K562 (cell line): Measurements from ENCODE around the gene SEC61A2. TPM values are rescaled to one million over a fixed set of nuclear protein-coding genes. Genes with fewer than 3 reads are reported as not detected.

ENCODE experiments used
- ATAC-seq: fragments of 200-7000 bp; cut with Tn5 transposase; 3 replicates; pipeline ENCODE4 v1.9.1; 2020; ENCODE audit warnings: moderate library complexity
- BruUV-seq: library from RNA; stranded (reverse); fragments of 400-500 nt; replicated peaks from 2 replicates; lab custom pipeline; 2021; lab: Mats Ljungman, UMichigan
- CTCF ChIA-PET: fragments of 300-600 bp; formaldehyde crosslinking; extraction: SDS; loops from one replicate; lab custom pipeline; 2021; ENCODE audit warnings: low intra/inter-chr PET ratio; lab: Yijun Ruan, JAX
- POLR2A ChIA-PET: fragments of 300-600, 350-650 bp; sonication (Branson Sonifier 250); formaldehyde crosslinking; extraction: SDS; loops from one replicate; lab custom pipeline; 2021; ENCODE audit warnings: antibody characterized with exemption, inconsistent platforms; lab: Yijun Ruan, JAX
- DNase-seq, 4 experiments: peaks; one replicate each; pipeline versions ENCODE4 v3.0.0 to v3.0.0-alpha.2; 2011 to 2018; ENCODE audit warnings: low spot score in 3 of 4, mixed read lengths in 3 of 4; ENCODE audit errors: extremely low read depth in 1 of 4
- FAIRE-seq: peaks from 2 replicates; lab custom pipeline; 2011; peaks lifted over from hg19 to GRCh38; lab: Jason Lieb, UNC
- H2AFZ ChIP-seq: 2 replicates; pipeline ENCODE4 v1.6.0; 2011; ENCODE audit warnings: low read depth, low read length, control low read depth, inconsistent platforms
- H3K27ac ChIP-seq: fragments of 200-600 bp; 3 replicates; pipeline ENCODE4 v1.8.0; 2011; ENCODE audit warnings: low read depth, mild to moderate bottlenecking, control low read depth, inconsistent platforms, low read length, moderate library complexity, mixed read lengths; ENCODE audit errors: extremely low read depth
- H3K27me3 ChIP-seq, 2 experiments: fragments of 300-600 bp in 1 of 2; 2 replicates in 1 of 2; 3 replicates in 1 of 2; pipeline versions ENCODE4 v1.6.0 to v1.8.0; 2011; ENCODE audit warnings: inconsistent platforms in 2 of 2, low read length in 2 of 2, mild to moderate bottlenecking in 1 of 2, mixed read lengths in 1 of 2, moderate library complexity in 1 of 2; ENCODE audit not compliant: control insufficient read depth in 2 of 2, insufficient read depth in 2 of 2
- H3K36me3 ChIP-seq: fragments of 300-600 bp; 3 replicates; pipeline ENCODE4 v1.8.0; 2011; ENCODE audit warnings: mild to moderate bottlenecking, low read length, inconsistent platforms; ENCODE audit not compliant: control insufficient read depth, insufficient read depth
- H3K4me1 ChIP-seq, 2 experiments: fragments of 200-600 bp in 1 of 2; replicated peaks in 1 of 2; 2 replicates in 1 of 2; 3 replicates in 1 of 2; pipeline versions ENCODE4 v1.5.1 to v1.8.0; 2011; ENCODE audit warnings: inconsistent platforms in 2 of 2, low read length in 2 of 2, mild to moderate bottlenecking in 1 of 2, mixed read lengths in 1 of 2, moderate library complexity in 1 of 2; ENCODE audit not compliant: control insufficient read depth in 2 of 2, insufficient read depth in 2 of 2
- H3K4me2 ChIP-seq: 2 replicates; pipeline ENCODE4 v1.6.1; 2011; ENCODE audit warnings: low read length, control low read depth, inconsistent platforms, mixed read lengths; ENCODE audit not compliant: insufficient read depth
- H3K4me3 ChIP-seq: fragments of 200-600 bp; sonication (generic), shearing (Covaris generic); 2 replicates; pipeline ENCODE4 v1.5.1; 2016; ENCODE audit warnings: control low read depth, inconsistent platforms
- H3K79me2 ChIP-seq: fragments of 200-600 bp; 3 replicates; pipeline ENCODE4 v1.8.0; 2011; ENCODE audit warnings: low read length, inconsistent platforms; ENCODE audit not compliant: control insufficient read depth, insufficient read depth
- H3K9ac ChIP-seq, 2 experiments: 2 replicates each; pipeline versions ENCODE4 v1.6.0 to v1.6.1; 2011; ENCODE audit warnings: low read depth in 2 of 2, low read length in 2 of 2, control low read depth in 1 of 2, inconsistent platforms in 1 of 2, mild to moderate bottlenecking in 1 of 2, mixed read lengths in 1 of 2; ENCODE audit not compliant: insufficient read depth in 1 of 2
- H3K9me1 ChIP-seq: one replicate; pipeline ENCODE4 v1.6.0; 2011; ENCODE audit warnings: inconsistent platforms, mild to moderate bottlenecking, low read length, moderate library complexity; ENCODE audit not compliant: control insufficient read depth, insufficient read depth
- H3K9me3 ChIP-seq: replicated peaks from 2 replicates; pipeline ENCODE4 v1.5.1; 2011; ENCODE audit warnings: low read depth, low read length, inconsistent platforms; ENCODE audit not compliant: control insufficient read depth, insufficient read depth
- H4K20me1 ChIP-seq: replicated peaks from 2 replicates; pipeline ENCODE4 v1.6.1; 2011; ENCODE audit warnings: low read length, inconsistent platforms, mixed read lengths; ENCODE audit not compliant: control insufficient read depth, insufficient read depth
- FIP1L1 ChIP-seq: fragments of 200-400 bp; formaldehyde crosslinking; IDR thresholded peaks from 2 replicates; pipeline ENCODE4 v1.6.1; 2018; ENCODE audit warnings: mild to moderate bottlenecking, low read depth, low read length; ENCODE audit not compliant: poor library complexity, severe bottlenecking
- KAT7 ChIP-seq: sonication (generic); formaldehyde crosslinking; IDR thresholded peaks from 2 replicates; pipeline ENCODE4 v1.8.0; 2022; ENCODE audit warnings: missing genetic modification reagents, mild to moderate bottlenecking, borderline replicate concordance
- KDM5B ChIP-seq: fragments of 200-600 bp; sonication (generic); IDR thresholded peaks from 2 replicates; pipeline ENCODE4 v1.6.1; 2012; ENCODE audit warnings: low read depth, mild to moderate bottlenecking, moderate library complexity, low read length, control low read depth, inconsistent platforms; ENCODE audit not compliant: insufficient replicate concordance
- MYNN ChIP-seq, 2 experiments: sonication (generic); formaldehyde crosslinking in 1 of 2; IDR thresholded peaks; 2 replicates each; pipeline versions ENCODE4 v1.5.0 to v1.6.1; 2016 to 2020; ENCODE audit warnings: antibody characterized with exemption in 1 of 2, missing genetic modification reagents in 1 of 2
- NCOA4 ChIP-seq: fragments of 450-650 bp; IDR thresholded peaks from 2 replicates; pipeline ENCODE4 v1.6.1; 2018; ENCODE audit warnings: mild to moderate bottlenecking; ENCODE audit not compliant: partially characterized antibody
- RBBP5 ChIP-seq: fragments of 200-600 bp; sonication (generic); IDR thresholded peaks from 2 replicates; pipeline ENCODE4 v1.6.1; 2012; ENCODE audit warnings: borderline replicate concordance, mild to moderate bottlenecking, low read length, control low read depth, inconsistent platforms; ENCODE audit not compliant: insufficient read depth, poor library complexity, severe bottlenecking
- SMAD2 ChIP-seq: fragments of 150-350 bp; IDR thresholded peaks from 2 replicates; pipeline ENCODE4 v1.6.1; 2014; ENCODE audit warnings: low read depth, mild to moderate bottlenecking, low read length
- TOE1 ChIP-seq, 2 experiments: fragments of 450-650 bp in 1 of 2; sonication (generic) in 1 of 2; formaldehyde crosslinking in 1 of 2; IDR thresholded peaks; 2 replicates each; pipeline versions ENCODE4 v1.7.1 to v1.8.0; 2016 to 2022; ENCODE audit warnings: borderline replicate concordance in 2 of 2, mild to moderate bottlenecking in 2 of 2, antibody characterized with exemption in 1 of 2, inconsistent platforms in 1 of 2, low read depth in 1 of 2, missing genetic modification reagents in 1 of 2, moderate library complexity in 1 of 2
- ZNF121 ChIP-seq: sonication (generic); formaldehyde crosslinking; conservative IDR thresholded peaks from 2 replicates; pipeline ENCODE4 v1.8.0; 2022; ENCODE audit warnings: missing genetic modification reagents
- ZNF408 ChIP-seq: fragments of 250-450 bp; sonication (Bioruptor Pico); IDR thresholded peaks from 2 replicates; pipeline ENCODE4 v1.4.0; 2020; ENCODE audit warnings: low read depth, mild to moderate bottlenecking, moderate library complexity
- WGBS: fragments of 100-300 bp; shearing (Covaris generic); methylation state at CpG from one replicate; pipeline ENCODE4 v1.1.6; 2016; ENCODE audit warnings: low coverage, mixed read lengths; ENCODE audit not compliant: insufficient coverage; ENCODE audit errors: missing lambda C conversion rate; 5-methylcytosine and 5-hydroxymethylcytosine counted together
- in situ Hi-C: fragments of 300-500 bp; cut with MboI; formaldehyde crosslinking; loops from 4 replicates; pipeline ENCODE4 v1.15.0; 2018; ENCODE audit warnings: inconsistent platforms, mixed read lengths
- intact Hi-C: fragments of 100-400 bp; cut with micrococcal nuclease; formaldehyde crosslinking; loops from 2 replicates; pipeline ENCODE4 v1.14.2; 2022
- polyA plus RNA-seq, 8 experiments: library from polyadenylated mRNA; depleted of rRNA in 4 of 8; stranded (reverse) in 5 of 8; unstranded in 3 of 8; fragments of >200 nt; fragmentation: Nextera tagmentation in 2 of 8; fragmentation: Illumina TruSeq in 1 of 8; extraction: Ambion mirVana in 2 of 8; extraction: Trizol in 1 of 8; gene quantifications; 2 replicates each; pipeline versions ENCODE4 v1.2.1 to v1.2.3, GENCODE V29; 2011 to 2014; ENCODE audit warnings: inconsistent platforms in 1 of 8, missing spikeins in 1 of 8
- total RNA-seq, 7 experiments: library from RNA; depleted of rRNA in 6 of 7; stranded (reverse); fragments of >200 nt in 6 of 7; fragmentation: Illumina TruSeq in 2 of 7; extraction: Trizol in 2 of 7; gene quantifications; 2 replicates each; pipeline versions ENCODE4 v1.2.1 to v1.2.3, GENCODE V29; 2011 to 2021; ENCODE audit warnings: low replicate concordance in 1 of 7
- TF ChIP-seq, protein P1 (sequence below): fragments of 450-650 bp; IDR thresholded peaks from 2 replicates; pipeline ENCODE4 v1.6.1; 2016
- TF ChIP-seq, protein P2 (sequence below): fragments of 450-650 bp; formaldehyde crosslinking; IDR thresholded peaks from 2 replicates; pipeline ENCODE4 v1.4.0; 2020; ENCODE audit warnings: mild to moderate bottlenecking, moderate library complexity

Gene SEC61A2
- total and polyA plus RNA-seq, 9 of the 15 experiments (the other 6 are each of a cell fraction or from before 2014, with no cell fraction given): 1.2 to 9.7 (median 3.9) TPM

GRCh38 chr10:12088919-12089318 lies 40.6 kb upstream of the SEC61A2 start:
- ATAC-seq (no peak), DNase-seq (no peak), FAIRE-seq (no peak)
- H3K4me2 ChIP-seq: no peak overlapping the region
- H3K9ac ChIP-seq: no peak overlapping the region; a peak in 1 of 4 replicates
- no peaks in the 10 kb centered on the region for H3K9me3 ChIP-seq
- in situ Hi-C loops: no loop called here
- H3K27ac ChIP-seq: no peak overlapping the region
- H2AFZ ChIP-seq: no peak overlapping the region
- peaks cover 10% of the 10 kb centered on the region; the same call in 2 of the 3 replicates for H3K36me3 ChIP-seq
- H3K9me1 ChIP-seq: no peaks in the 10 kb centered on the region
- CTCF ChIA-PET: no interaction called here
- intact Hi-C loops: no loop called here
- TF ChIP-seq MYNN (IDR thresholded peaks at IDR 0.05) (no peak), MYNN (CRISPR knock-in tag; IDR thresholded peaks at IDR 0.05) (no peak)
- peaks cover 0 to 3% of the 10 kb centered on the region in 2 experiments; a peak in 1 of 5 replicates for H3K4me1 ChIP-seq
- POLR2A ChIA-PET: interaction anchor here (0.7 kb wide), 1 partner anchor 191 kb away, joined by 3 read pairs; no protein-coding TSS in a partner anchor
- 75% methylated on average over 14 of the region's 14 CpGs for WGBS
- no TSS peak for BruUV-seq
- no peaks in the 10 kb centered on the region for H4K20me1 ChIP-seq
- no peaks in the 10 kb centered on the region for H3K27me3 ChIP-seq
- H3K4me3 ChIP-seq: no peak overlapping the region
- no peaks in the 10 kb centered on the region for H3K79me2 ChIP-seq

DNA sequence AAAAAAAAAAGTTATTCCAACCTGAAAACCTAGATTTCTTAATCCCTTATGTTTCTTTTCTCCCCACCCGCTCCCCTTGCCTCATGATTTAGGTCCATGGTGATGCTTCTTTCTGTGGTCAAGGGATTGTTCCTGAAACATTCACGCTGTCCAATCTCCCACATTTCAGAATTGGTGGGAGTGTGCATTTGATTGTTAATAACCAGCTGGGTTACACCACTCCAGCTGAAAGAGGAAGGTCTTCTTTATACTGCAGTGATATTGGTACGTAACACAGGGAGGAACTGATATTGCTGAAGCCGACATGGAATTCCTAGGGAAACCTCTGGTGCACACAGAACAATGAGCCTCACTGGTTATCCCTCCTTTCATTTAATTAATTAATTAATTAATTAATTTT lies 38.1 kb upstream of the SEC61A2 start:
- H2AFZ ChIP-seq: no peak overlapping the region
- peaks cover 10% of the 10 kb centered on the region; the same call in 2 of the 3 replicates for H3K36me3 ChIP-seq
- 90% methylated on average over 4 of the region's 4 CpGs for WGBS
- H3K4me1 ChIP-seq: peaks cover 0 to 3% of the 10 kb centered on the region in 2 experiments; a peak in 2 of 5 replicates
- H3K9me1 ChIP-seq: no peaks in the 10 kb centered on the region
- no peak overlapping the region for H3K4me3 ChIP-seq
- H3K4me2 ChIP-seq: no peak overlapping the region
- intact Hi-C loops (no loop called here), in situ Hi-C loops (no loop called here)
- H4K20me1 ChIP-seq: no peaks in the 10 kb centered on the region
- ATAC-seq (no peak), FAIRE-seq (no peak), DNase-seq (no peak)
- ChIA-PET CTCF (no interaction called here), POLR2A (interaction anchor here (0.6 kb wide), 1 partner anchor 15 kb away, joined by 3 read pairs; no protein-coding TSS in a partner anchor)
- BruUV-seq: no TSS peak
- H3K9ac ChIP-seq: no peak overlapping the region
- no peaks in the 10 kb centered on the region for H3K9me3 ChIP-seq
- H3K79me2 ChIP-seq: no peaks in the 10 kb centered on the region
- H3K27ac ChIP-seq: no peak overlapping the region
- H3K27me3 ChIP-seq: no peaks in the 10 kb centered on the region
- TF ChIP-seq, protein P1, sequence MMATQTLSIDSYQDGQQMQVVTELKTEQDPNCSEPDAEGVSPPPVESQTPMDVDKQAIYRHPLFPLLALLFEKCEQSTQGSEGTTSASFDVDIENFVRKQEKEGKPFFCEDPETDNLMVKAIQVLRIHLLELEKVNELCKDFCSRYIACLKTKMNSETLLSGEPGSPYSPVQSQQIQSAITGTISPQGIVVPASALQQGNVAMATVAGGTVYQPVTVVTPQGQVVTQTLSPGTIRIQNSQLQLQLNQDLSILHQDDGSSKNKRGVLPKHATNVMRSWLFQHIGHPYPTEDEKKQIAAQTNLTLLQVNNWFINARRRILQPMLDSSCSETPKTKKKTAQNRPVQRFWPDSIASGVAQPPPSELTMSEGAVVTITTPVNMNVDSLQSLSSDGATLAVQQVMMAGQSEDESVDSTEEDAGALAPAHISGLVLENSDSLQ: no peak
- TF ChIP-seq RBBP5: no peak
- TF ChIP-seq SMAD2: no peak
- TF ChIP-seq ZNF121: no peak
- TF ChIP-seq FIP1L1: no peak
- TF ChIP-seq TOE1 (IDR thresholded peaks at IDR 0.05; ENCODE audit: borderline replicate concordance): no peak
- no peak for TF ChIP-seq TOE1 (CRISPR knock-in tag; IDR thresholded peaks at IDR 0.05; ENCODE audit: borderline replicate concordance, low read depth)
- TF ChIP-seq KAT7 (CRISPR knock-in tag): no peak
- no peak for TF ChIP-seq KDM5B
- TF ChIP-seq, protein P2, sequence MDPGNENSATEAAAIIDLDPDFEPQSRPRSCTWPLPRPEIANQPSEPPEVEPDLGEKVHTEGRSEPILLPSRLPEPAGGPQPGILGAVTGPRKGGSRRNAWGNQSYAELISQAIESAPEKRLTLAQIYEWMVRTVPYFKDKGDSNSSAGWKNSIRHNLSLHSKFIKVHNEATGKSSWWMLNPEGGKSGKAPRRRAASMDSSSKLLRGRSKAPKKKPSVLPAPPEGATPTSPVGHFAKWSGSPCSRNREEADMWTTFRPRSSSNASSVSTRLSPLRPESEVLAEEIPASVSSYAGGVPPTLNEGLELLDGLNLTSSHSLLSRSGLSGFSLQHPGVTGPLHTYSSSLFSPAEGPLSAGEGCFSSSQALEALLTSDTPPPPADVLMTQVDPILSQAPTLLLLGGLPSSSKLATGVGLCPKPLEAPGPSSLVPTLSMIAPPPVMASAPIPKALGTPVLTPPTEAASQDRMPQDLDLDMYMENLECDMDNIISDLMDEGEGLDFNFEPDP (CRISPR knock-in tag): no peak
- no peak for TF ChIP-seq ZNF408 (CRISPR knock-in tag)
- TF ChIP-seq NCOA4: no peak
